Body of pancreas (tissue), 4 donors: Measurements from ENCODE around the gene CSH2.
"Not testable (repeated sequence)": the region's sequence is repeated elsewhere in the genome, so short reads cannot be mapped to it uniquely, and the experiment has no call there.

Experiments
- CTCF ChIP-seq, 7 experiments: fragments of 450-650 bp in 4 of 7; fragments of 200-600 bp in 3 of 7; sonication (generic) in 3 of 7; IDR thresholded peaks; one replicate each; pipeline ENCODE4 v1.5.1; 2016 to 2019; ENCODE audit warnings: antibody characterized with exemption in 7 of 7
- POLR2A ChIP-seq, 3 donors: fragments of 450-650 bp; IDR thresholded peaks; one replicate each; pipeline ENCODE4 v1.6.1; 2016; ENCODE audit warnings: antibody characterized with exemption in 3 of 3, mild to moderate bottlenecking in 2 of 3

DNA sequence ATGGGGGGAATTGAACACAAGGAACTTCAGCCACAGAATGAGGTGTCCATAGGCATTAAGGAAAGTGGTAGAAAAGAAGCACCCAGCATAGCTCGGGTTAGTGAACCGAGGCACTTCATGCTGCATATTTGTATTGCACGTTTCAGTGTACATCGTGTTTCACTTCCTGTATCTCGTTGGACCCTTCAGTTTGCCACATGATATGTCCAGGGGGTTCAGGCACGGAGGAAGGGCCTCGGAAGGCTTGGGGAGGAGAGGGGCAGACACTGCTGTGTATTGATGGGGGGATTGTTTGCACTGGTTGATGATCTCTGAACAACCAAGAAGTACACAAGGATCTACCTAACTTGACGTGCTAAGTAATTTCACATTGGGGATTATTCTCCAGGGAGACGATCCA, 48.9 kb upstream of the CSH2 start:
- TF ChIP-seq CTCF, POLR2A (IDR thresholded peaks at IDR 0.05): not testable (repeated sequence)
